ENCODE results near the gene ADARB2. TPM values are rescaled to one million over a fixed set of nuclear protein-coding genes. Genes with fewer than 3 reads are reported as not detected.

The ADARB2 gene
- total and polyA plus RNA-seq, 4 donors = 0.55 to 0.70 (median 0.59) TPM; not detected in 1

DNA sequence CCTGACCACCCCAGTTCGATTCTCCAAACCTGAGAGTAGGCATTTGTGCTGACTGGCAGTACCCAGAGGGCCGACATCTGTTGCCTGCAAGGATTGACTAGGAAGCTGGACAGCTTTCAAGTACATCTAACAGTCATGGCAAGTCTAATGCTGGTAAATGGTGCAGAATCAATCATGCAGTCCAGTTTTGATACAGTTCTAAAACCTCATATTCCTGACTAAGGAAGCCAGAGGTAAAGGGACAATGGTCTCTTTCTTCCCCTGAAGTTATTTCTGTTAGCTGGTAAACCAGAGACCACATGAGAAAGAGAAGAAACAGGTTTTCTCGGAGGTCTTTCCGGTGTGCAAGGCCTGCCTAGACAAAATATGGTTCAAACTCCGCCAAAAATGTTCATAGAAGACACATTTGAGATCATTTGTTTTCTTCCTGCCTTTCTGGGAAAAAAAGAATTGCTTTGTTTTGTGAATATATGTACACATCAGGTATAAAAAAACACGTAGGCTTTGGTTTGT, 584.0 kb downstream of the ADARB2 start:
- H3K9ac ChIP-seq (ENCODE audit: low read depth in 1 of 2, low read length in 2 of 2) = no peak overlapping the region

GRCh38 chr10:1152386-1153250, 584.7 kb downstream of the ADARB2 start:
- Histone ChIP-seq H3K27ac (ENCODE audit: low read depth in 1 of 2, low read length in 2 of 2) (no peak overlapping the region), H3K9me3 (ENCODE audit: control insufficient read depth in 4 of 4, low read length in 3 of 4) (no peaks in the 10 kb centered on the region), H3K4me1 (ENCODE audit: control insufficient read depth in 4 of 4, insufficient read depth in 4 of 4, low read length in 3 of 4) (peaks cover 0 to 4% (median 0%) of the 10 kb centered on the region in 4 donors), H3K36me3 (ENCODE audit: control insufficient read depth in 4 of 4, insufficient read depth in 3 of 4, low read depth in 1 of 4, low read length in 3 of 4) (no peaks in the 10 kb centered on the region), H3K9ac (ENCODE audit: low read depth in 1 of 2, low read length in 2 of 2) (no peak overlapping the region), H3K4me3 (ENCODE audit: low read depth in 1 of 3, low read length in 3 of 3) (no peak overlapping the region), H3K27me3 (ENCODE audit: control insufficient read depth in 4 of 4, insufficient read depth in 4 of 4, low read length in 3 of 4) (no peaks in the 10 kb centered on the region)
- WGBS = 87% methylated on average over 32 of the region's 32 CpGs
- DNase-seq (ENCODE audit: low spot score) = peak; percentile 24
- no peak for TF ChIP-seq RAD21 (IDR thresholded peaks at IDR 0.05)
- no peak for TF ChIP-seq FOXA1 (IDR thresholded peaks at IDR 0.05)
- TF ChIP-seq GABPA (IDR thresholded peaks at IDR 0.05 in 1 of 2, conservative IDR thresholded peaks at IDR 0.05 in 1 of 2) = no peak
- TF ChIP-seq, protein P1, sequence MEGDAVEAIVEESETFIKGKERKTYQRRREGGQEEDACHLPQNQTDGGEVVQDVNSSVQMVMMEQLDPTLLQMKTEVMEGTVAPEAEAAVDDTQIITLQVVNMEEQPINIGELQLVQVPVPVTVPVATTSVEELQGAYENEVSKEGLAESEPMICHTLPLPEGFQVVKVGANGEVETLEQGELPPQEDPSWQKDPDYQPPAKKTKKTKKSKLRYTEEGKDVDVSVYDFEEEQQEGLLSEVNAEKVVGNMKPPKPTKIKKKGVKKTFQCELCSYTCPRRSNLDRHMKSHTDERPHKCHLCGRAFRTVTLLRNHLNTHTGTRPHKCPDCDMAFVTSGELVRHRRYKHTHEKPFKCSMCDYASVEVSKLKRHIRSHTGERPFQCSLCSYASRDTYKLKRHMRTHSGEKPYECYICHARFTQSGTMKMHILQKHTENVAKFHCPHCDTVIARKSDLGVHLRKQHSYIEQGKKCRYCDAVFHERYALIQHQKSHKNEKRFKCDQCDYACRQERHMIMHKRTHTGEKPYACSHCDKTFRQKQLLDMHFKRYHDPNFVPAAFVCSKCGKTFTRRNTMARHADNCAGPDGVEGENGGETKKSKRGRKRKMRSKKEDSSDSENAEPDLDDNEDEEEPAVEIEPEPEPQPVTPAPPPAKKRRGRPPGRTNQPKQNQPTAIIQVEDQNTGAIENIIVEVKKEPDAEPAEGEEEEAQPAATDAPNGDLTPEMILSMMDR (IDR thresholded peaks at IDR 0.05; ENCODE audit: low read depth, low read length, missing input control) = no peak
- no peak for TF ChIP-seq NR2F2 (IDR thresholded peaks at IDR 0.05)
- TF ChIP-seq HNF4G (IDR thresholded peaks at IDR 0.05) = no peak
- no peak for TF ChIP-seq HNF4A (conservative IDR thresholded peaks at IDR 0.05)
- no peak for TF ChIP-seq ATF3 (IDR thresholded peaks at IDR 0.05)
- no peak for TF ChIP-seq YY1 (IDR thresholded peaks at IDR 0.05)
- TF ChIP-seq FOXA2 (IDR thresholded peaks at IDR 0.05) = no peak
- no peak for TF ChIP-seq EGR1 (IDR thresholded peaks at IDR 0.05; ENCODE audit: low read depth in 2 of 2)
- TF ChIP-seq REST (IDR thresholded peaks at IDR 0.05) = no peak

More for the DNA sequence above, 584.0 kb downstream of the ADARB2 start:
- no peak overlapping the region for H3K27ac ChIP-seq (ENCODE audit: low read depth in 1 of 2, low read length in 2 of 2)
- no peaks in the 10 kb centered on the region for H3K27me3 ChIP-seq (ENCODE audit: control insufficient read depth in 4 of 4, insufficient read depth in 4 of 4, low read length in 3 of 4)
- no peak for DNase-seq (ENCODE audit: low spot score)
- H3K4me1 ChIP-seq (ENCODE audit: control insufficient read depth in 4 of 4, insufficient read depth in 4 of 4, low read length in 3 of 4) = peaks cover 0 to 4% (median 0%) of the 10 kb centered on the region in 4 donors
- no peaks in the 10 kb centered on the region for H3K9me3 ChIP-seq (ENCODE audit: control insufficient read depth in 4 of 4, low read length in 3 of 4)
- TF ChIP-seq HNF4A (conservative IDR thresholded peaks at IDR 0.05) = no peak
- no peak for TF ChIP-seq FOXA2 (IDR thresholded peaks at IDR 0.05)
- TF ChIP-seq GABPA (IDR thresholded peaks at IDR 0.05 in 1 of 2, conservative IDR thresholded peaks at IDR 0.05 in 1 of 2) = no peak
- TF ChIP-seq EGR1 (IDR thresholded peaks at IDR 0.05; ENCODE audit: low read depth in 2 of 2) = no peak
- TF ChIP-seq RXRA (IDR thresholded peaks at IDR 0.05) = no peak
- no peak for TF ChIP-seq HNF4G (IDR thresholded peaks at IDR 0.05)
- TF ChIP-seq ATF3 (IDR thresholded peaks at IDR 0.05) = no peak
- no peak for TF ChIP-seq YY1 (IDR thresholded peaks at IDR 0.05)
- TF ChIP-seq, protein P1 (IDR thresholded peaks at IDR 0.05; ENCODE audit: low read depth, low read length, missing input control) = no peak
- no peak for TF ChIP-seq ZBTB33 (IDR thresholded peaks at IDR 0.05)
- no peak overlapping the region for H3K4me3 ChIP-seq (ENCODE audit: low read depth in 1 of 3, low read length in 3 of 3)
- H3K36me3 ChIP-seq (ENCODE audit: control insufficient read depth in 4 of 4, insufficient read depth in 3 of 4, low read depth in 1 of 4, low read length in 3 of 4) = no peaks in the 10 kb centered on the region
- WGBS = 86% methylated on average over 6 of the region's 6 CpGs
